Activated CD8-positive, alpha-beta memory T cell treated with anti-CD3 and anti-CD28 coated beads, Interleukin-2, amount 10 ng/mL, durations not matched to agents 7 days and 5 days (primary cell): ENCODE results near the gene ALPG. TPM values are rescaled to one million over a fixed set of nuclear protein-coding genes. Genes with fewer than 3 reads are reported as not detected.
"Not testable (repeated sequence)": the region's sequence is repeated elsewhere in the genome, so short reads cannot be mapped to it uniquely, and the experiment has no call there.

Experiments used
- ATAC-seq: fragments of 150-1000 bp; cut with Tn5 transposase; one replicate; pipeline ENCODE4 v1.10.0; 2021; ENCODE audit warnings: moderate library complexity
- CTCF ChIA-PET: fragments of 350-600 bp; sonication (Branson Sonifier 250); formaldehyde crosslinking; loops from one replicate; lab custom pipeline; 2021; ENCODE audit warnings: antibody characterized with exemption; lab: Charles Lee
- DNase-seq: peaks from one replicate; pipeline ENCODE4 v3.0.0-alpha.2; 2020
- H3K27ac Mint-ChIP-seq: one replicate; pipeline ENCODE4 v1.8.0; 2021; ENCODE audit warnings: mild to moderate bottlenecking, mixed read lengths
- H3K27me3 Mint-ChIP-seq: one replicate; pipeline ENCODE4 v1.8.0; 2021; ENCODE audit warnings: mixed read lengths
- H3K36me3 Mint-ChIP-seq: one replicate; pipeline ENCODE4 v1.8.0; 2021; ENCODE audit warnings: mild to moderate bottlenecking, mixed read lengths
- H3K4me1 Mint-ChIP-seq: one replicate; pipeline ENCODE4 v1.8.0; 2021; ENCODE audit warnings: mixed read lengths
- H3K4me3 Mint-ChIP-seq: one replicate; pipeline ENCODE4 v1.8.0; 2021; ENCODE audit warnings: mild to moderate bottlenecking, moderate library complexity, mixed read lengths
- H3K9me3 Mint-ChIP-seq: one replicate; pipeline ENCODE4 v1.8.0; 2022; ENCODE audit warnings: low read depth, mixed read lengths
- total RNA-seq, 2 experiments: library from RNA; stranded (reverse); gene quantifications; one replicate each; pipeline ENCODE4 v1.2.3, GENCODE V29; 2021

The ALPG gene
- total RNA-seq, 2 experiments from 2014 or later: not detected

DNA sequence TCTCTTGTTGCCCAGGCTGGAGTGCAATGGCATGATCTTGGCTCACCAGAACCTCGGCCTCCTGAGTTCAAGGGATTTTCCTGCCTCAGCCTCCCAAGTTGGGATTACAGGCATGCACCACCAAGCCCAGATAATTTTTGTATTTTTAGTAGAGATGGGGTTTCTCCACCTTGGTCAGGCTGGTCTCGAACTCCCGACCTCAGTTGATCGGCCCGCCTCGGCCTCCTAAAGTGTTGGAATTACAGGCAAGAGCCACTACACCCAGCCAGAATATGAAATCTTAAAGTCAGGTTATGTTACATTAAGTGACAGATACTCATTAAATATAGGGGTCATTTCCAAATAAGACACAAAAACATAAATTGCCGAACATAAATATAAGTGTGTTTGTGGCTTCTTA is 12.2 kb upstream of the ALPG start:
- DNase-seq, H3K36me3 Mint-ChIP-seq, CTCF ChIA-PET, H3K27ac Mint-ChIP-seq, H3K9me3 Mint-ChIP-seq, ATAC-seq, H3K4me3 Mint-ChIP-seq, H3K4me1 Mint-ChIP-seq: not testable (repeated sequence)
- peaks cover 46% of the 10 kb centered on the region for H3K27me3 Mint-ChIP-seq

DNA sequence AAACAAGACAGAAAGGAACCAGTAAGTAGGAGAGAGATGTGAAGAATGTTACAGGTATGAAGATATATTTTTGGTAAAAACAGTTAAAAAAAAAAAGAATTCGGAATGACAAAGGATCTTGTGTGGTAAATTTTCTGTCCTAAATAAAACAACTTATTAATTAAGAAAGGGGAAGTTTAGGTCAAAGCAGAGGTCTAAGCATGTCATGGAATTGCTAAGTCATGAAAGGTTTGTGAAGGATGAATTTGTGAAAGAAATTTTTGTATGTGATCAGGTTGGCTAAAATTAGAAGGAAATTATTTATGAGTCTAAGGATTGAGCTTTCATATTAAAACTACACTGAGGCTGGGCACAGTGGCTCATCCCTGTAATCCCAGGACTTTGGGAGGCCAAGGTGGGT is 11.1 kb upstream of the ALPG start:
- CTCF ChIA-PET: no interaction called here
- Mint-ChIP-seq H3K4me1 (peaks cover 2% of the 10 kb centered on the region), H3K27me3 (peaks cover 43% of the 10 kb centered on the region), H3K9me3 (no peaks in the 10 kb centered on the region), H3K27ac (no peak overlapping the region), H3K36me3 (no peaks in the 10 kb centered on the region), H3K4me3 (no peak overlapping the region)
- ATAC-seq (no peak), DNase-seq (no peak)

DNA sequence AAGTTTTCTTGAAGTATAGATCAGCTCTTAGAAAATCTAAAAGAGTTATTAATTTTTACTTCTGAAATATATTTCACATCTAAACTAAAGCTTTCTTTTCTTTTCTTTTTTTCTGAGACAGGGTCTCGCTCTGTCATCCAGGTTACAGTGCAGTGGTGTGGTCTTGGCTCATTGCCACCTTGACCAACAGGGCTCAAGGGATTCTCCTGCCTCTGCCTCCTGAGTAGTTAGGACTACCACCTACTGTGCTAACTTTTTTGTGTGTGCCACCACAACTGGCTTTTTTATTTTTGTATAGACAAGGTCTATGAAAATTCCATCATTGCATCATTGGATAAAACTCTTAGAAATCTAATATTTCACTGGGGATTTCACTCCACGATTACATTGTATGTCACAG is 10.0 kb upstream of the ALPG start:
- Mint-ChIP-seq H3K4me1 (peaks cover 2% of the 10 kb centered on the region), H3K27ac (no peak overlapping the region), H3K27me3 (peaks cover 38% of the 10 kb centered on the region), H3K9me3 (no peaks in the 10 kb centered on the region), H3K36me3 (no peaks in the 10 kb centered on the region), H3K4me3 (no peak overlapping the region)
- ATAC-seq: no peak
- CTCF ChIA-PET: no interaction called here
- no peak for DNase-seq

DNA sequence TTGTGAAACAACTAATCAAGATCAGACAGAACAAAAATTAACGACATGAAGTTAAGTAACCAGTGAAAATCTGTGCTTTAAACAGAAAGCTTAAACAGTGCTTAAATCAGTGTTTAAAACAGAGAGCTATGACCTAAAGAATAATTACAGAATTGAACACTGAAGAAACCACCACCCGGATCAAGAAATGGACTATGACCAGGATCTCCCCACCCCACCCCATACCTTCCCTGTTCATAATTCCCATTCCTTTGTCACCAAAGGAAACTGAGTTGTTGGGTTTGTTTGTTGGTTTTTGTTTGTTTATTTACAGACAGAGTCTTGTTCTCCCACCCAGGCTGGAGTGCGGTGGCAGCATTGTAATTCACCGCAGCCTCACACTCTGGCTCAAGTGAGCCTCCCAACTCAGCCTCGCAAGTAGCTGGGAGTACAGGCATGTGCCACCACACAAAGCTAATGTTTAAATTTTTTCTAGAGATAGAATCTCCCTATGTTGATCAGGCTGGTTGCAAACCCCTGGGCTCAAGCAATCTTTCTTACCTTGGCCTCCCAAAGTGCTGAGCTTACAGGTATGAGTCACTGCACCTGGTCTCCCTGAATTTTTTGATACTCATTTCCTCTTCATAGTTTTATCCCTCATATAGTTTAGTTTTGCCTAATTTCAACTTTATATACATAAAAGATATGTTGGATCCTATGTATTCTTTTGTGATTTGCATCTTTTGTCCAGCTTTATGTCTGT is 8.2 kb upstream of the ALPG start:
- peaks cover 2% of the 10 kb centered on the region for H3K4me1 Mint-ChIP-seq
- no peak overlapping the region for H3K27ac Mint-ChIP-seq
- no peak for ATAC-seq
- no peaks in the 10 kb centered on the region for H3K36me3 Mint-ChIP-seq
- H3K9me3 Mint-ChIP-seq: no peaks in the 10 kb centered on the region
- peaks cover 34% of the 10 kb centered on the region for H3K27me3 Mint-ChIP-seq
- CTCF ChIA-PET: interaction anchor here (0.8 to 0.9 kb wide), 2 partner anchors 73 to 309 kb away, joined by 3 to 4 read pairs; no protein-coding TSS in a partner anchor
- no peak overlapping the region for H3K4me3 Mint-ChIP-seq
- DNase-seq: no peak

DNA sequence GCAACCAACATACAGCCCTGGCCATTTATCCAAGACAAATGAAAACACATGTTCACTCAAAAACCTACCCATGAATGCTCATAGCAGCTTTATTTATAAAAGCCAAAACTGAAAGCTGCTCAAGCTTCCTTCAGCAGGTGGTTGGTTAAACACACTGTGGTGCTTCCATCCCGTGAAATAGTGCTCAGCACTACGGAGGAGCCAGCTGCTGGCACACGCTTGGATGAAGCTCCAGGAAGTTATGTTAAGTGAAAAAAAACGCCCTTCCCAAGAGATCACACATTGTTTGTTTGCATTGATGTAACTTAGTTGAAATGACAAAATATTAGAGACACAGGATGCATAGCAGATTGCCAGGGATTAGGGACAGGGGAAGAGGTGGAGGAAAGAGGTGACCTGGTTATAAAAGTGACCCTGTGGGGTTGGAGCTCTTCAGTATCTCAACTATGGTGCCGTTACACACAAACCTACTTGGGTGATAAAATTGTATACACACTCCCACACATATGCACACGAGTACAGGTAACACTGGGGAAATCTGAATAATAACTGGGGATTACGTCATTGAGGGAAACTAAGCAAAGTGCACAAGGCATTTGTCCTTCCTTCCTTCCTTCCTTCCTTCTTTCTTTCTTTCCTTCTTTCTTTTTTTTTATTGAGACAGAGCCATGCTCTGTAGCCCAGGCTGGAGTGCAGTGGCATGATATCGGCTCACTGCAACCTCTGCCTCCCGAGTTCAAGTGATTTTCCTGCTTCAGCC is 6.2 kb upstream of the ALPG start:
- H3K27me3 Mint-ChIP-seq: peaks cover 35% of the 10 kb centered on the region
- H3K9me3 Mint-ChIP-seq: no peaks in the 10 kb centered on the region
- H3K4me3 Mint-ChIP-seq: no peak overlapping the region
- H3K36me3 Mint-ChIP-seq: no peaks in the 10 kb centered on the region
- ATAC-seq (no peak), DNase-seq (no peak)
- no peak overlapping the region for H3K27ac Mint-ChIP-seq
- H3K4me1 Mint-ChIP-seq: peaks cover under 1% of the 10 kb centered on the region
- CTCF ChIA-PET: interaction anchor here (0.9 kb wide), 1 partner anchor 8 kb away, joined by 3 read pairs; no protein-coding TSS in a partner anchor

DNA sequence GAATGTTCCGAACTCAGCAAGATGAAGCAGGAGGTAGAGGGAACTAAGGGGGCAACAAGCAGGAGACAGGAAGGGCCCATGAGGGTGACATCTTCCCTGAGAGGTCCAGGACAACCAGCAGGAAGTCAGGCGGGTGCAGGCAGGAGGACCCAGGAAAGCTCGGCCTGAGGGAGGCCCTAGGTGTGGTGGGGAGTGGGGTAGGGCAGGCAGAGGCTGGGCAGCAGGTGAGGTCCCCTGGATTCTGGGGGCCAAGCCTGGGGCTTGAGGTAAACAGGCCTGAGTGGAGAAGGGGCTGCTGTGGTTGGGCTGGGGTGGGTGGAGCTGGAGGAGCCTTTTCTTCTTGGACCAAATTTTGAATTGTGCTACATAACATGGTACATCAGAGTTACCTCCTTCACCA is 4.1 kb upstream of the ALPG start:
- no peak overlapping the region for H3K27ac Mint-ChIP-seq
- peaks cover 27% of the 10 kb centered on the region for H3K27me3 Mint-ChIP-seq
- no peaks in the 10 kb centered on the region for H3K36me3 Mint-ChIP-seq
- H3K4me1 Mint-ChIP-seq: no peaks in the 10 kb centered on the region
- DNase-seq (no peak), ATAC-seq (no peak)
- H3K9me3 Mint-ChIP-seq: no peaks in the 10 kb centered on the region
- CTCF ChIA-PET: no interaction called here
- H3K4me3 Mint-ChIP-seq: no peak overlapping the region

DNA sequence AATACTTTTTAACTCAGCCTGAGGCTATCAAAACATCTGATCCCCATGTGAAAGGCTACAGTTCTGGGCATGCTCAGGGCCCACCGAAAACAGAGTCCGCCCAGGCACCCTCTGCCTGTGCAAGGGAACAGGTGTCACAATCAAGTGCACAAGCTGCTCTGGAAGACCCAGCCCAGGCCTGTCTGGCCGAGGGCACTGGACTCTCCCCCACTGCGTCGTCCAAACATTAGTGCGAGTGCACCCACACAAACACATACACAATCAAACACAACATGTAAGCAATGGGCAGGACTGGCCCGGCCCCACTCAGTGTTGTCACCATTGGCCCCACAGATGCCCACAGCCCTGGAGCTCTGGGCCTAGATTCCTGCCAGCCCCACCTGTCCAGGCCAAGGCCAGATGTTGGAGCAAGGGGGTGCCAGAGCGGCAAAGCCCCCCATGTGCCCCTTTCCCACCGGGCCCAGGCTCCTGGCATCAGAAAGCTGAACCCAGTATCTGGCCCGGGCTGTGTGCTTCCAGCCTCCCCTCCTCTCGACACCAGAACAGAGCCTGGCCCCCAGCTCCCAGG is 617 bp upstream of the ALPG start:
- CTCF ChIA-PET: no interaction called here
- no peaks in the 10 kb centered on the region for H3K9me3 Mint-ChIP-seq
- DNase-seq: no peak
- H3K4me1 Mint-ChIP-seq: no peaks in the 10 kb centered on the region
- no peak overlapping the region for H3K4me3 Mint-ChIP-seq
- H3K27me3 Mint-ChIP-seq: peaks cover 13% of the 10 kb centered on the region
- no peak for ATAC-seq
- no peaks in the 10 kb centered on the region for H3K36me3 Mint-ChIP-seq
- H3K27ac Mint-ChIP-seq: no peak overlapping the region

DNA sequence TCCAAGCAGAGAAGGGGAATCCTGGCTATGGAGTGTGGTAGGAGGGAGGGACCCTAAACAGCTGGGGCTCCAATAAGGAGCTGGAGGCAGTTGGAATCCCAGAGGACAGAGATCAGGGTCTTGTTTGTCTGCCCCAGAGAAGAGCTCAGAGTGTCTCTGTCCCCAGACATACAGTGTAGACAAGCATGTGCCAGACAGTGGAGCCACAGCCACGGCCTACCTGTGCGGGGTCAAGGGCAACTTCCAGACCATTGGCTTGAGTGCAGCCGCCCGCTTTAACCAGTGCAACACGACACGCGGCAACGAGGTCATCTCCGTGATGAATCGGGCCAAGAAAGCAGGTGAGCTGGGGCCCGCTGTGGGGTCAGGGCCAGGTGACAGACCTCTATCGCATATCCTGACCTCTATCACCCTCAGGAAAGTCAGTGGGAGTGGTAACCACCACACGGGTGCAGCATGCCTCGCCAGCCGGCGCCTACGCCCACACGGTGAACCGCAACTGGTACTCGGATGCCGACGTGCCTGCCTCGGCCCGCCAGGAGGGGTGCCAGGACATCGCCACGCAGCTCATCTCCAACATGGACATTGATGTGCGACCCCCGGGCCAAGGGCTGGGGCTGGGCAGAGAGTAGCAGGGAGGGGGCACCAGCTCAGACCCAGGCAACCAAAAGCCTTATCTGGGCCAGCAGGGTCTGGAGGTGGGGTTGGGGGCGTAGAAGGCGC is 945 bp downstream of the ALPG start:
- H3K36me3 Mint-ChIP-seq, CTCF ChIA-PET, H3K4me3 Mint-ChIP-seq, H3K4me1 Mint-ChIP-seq, DNase-seq, H3K27ac Mint-ChIP-seq, ATAC-seq, H3K9me3 Mint-ChIP-seq: not testable (repeated sequence)
- peaks cover 27% of the 10 kb centered on the region for H3K27me3 Mint-ChIP-seq

DNA sequence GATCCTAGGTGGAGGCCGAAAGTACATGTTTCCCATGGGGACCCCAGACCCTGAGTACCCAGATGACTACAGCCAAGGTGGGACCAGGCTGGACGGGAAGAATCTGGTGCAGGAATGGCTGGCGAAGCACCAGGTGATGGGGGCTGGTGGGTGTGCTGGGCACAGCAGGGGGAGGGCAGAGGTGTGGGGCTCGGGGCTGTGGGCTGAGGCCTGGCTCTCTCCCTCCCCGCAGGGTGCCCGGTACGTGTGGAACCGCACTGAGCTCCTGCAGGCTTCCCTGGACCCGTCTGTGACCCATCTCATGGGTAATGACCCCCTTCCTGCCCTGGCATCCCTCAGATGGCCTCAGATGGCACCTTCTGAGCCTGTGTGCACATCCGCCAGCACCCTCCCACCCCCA is 1.6 kb downstream of the ALPG start:
- H3K4me1 Mint-ChIP-seq, H3K4me3 Mint-ChIP-seq, CTCF ChIA-PET, DNase-seq, ATAC-seq, H3K36me3 Mint-ChIP-seq, H3K9me3 Mint-ChIP-seq, H3K27ac Mint-ChIP-seq: not testable (repeated sequence)
- peaks cover 33% of the 10 kb centered on the region for H3K27me3 Mint-ChIP-seq

DNA sequence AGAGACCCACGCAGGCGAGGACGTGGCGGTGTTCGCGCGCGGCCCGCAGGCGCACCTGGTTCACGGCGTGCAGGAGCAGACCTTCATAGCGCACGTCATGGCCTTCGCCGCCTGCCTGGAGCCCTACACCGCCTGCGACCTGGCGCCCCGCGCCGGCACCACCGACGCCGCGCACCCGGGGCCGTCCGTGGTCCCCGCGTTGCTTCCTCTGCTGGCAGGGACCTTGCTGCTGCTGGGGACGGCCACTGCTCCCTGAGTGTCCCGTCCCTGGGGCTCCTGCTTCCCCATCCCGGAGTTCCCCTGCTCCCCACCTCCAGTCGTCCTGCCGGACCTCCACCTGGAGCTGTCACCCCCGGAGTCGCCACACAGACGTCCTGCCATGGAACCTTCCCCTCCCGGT is 3.0 kb downstream of the ALPG start:
- DNase-seq, H3K36me3 Mint-ChIP-seq, H3K9me3 Mint-ChIP-seq, H3K27ac Mint-ChIP-seq, ATAC-seq, CTCF ChIA-PET, H3K4me1 Mint-ChIP-seq, H3K4me3 Mint-ChIP-seq: not testable (repeated sequence)
- peaks cover 39% of the 10 kb centered on the region for H3K27me3 Mint-ChIP-seq

DNA sequence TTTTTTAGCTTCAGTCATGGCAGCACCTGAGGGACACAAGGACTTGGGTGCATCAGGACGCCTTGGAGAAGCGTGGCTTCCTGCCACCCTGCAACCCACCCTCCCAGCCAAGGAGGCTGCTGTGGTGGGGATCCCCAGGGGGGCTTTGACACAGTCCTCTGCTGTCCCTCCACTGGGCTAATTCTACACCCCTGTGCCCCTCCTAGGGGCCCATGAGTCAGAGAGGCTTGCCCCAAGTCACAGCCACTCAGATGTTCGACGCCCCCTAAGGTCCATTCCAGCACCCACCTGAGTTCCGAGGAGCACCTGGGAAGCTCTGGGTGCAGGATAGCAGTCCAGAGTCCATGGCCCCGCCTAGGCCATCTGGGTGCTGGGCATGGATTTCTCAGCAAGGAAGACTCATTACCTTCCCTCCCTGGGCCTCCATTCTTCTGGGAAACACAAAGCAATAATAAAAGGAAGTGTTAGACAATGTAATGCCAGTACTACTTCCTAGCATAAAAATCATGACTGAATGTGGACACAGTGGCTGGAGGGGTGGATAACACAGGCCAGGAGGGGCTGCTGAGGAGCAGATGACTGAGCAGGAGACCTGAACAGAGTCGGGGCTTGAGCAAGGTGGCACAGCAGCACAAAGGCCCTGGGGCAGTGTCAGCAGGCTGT is 3.7 kb downstream of the ALPG start:
- H3K27ac Mint-ChIP-seq: no peak overlapping the region
- H3K4me3 Mint-ChIP-seq: no peak overlapping the region
- no peaks in the 10 kb centered on the region for H3K36me3 Mint-ChIP-seq
- DNase-seq (no peak), ATAC-seq (no peak)
- no peaks in the 10 kb centered on the region for H3K9me3 Mint-ChIP-seq
- peaks cover 37% of the 10 kb centered on the region for H3K27me3 Mint-ChIP-seq
- peaks cover 3% of the 10 kb centered on the region for H3K4me1 Mint-ChIP-seq
- CTCF ChIA-PET: no interaction called here

DNA sequence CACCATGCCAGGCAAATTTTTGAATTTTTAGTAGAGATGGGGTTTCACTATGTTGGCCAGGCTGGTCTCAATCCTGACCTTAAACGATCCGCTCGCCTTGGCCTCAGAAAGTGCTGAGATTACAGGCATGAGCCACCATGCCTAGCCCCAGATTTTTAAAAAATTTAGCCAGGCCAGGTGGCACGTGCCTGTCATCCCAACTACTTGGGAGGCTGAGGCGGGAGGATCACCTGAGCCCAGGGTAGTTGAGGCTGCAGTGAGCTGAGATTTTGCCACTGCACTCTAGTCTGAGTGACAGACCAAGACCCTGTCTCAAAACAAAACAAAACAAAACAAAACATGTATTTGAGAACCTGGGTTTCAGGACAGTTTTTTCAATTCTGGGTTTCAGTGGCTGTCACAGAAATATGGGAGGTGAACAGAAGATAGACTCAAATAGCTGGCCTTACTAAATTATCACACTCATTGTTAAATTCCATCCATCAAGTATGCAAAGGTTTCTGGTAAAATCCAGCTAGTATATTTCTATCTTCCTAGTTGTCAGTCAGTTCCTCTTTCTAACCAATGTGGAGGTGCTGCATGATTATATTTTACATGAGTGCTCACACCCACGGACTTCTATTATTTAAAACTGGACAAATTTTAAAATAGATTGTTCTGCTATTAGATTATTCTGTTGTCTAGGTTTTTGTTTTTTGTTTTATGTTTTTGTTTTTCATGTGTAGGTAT is 5.4 kb downstream of the ALPG start:
- Mint-ChIP-seq H3K27ac (no peak overlapping the region), H3K4me3 (no peak overlapping the region), H3K36me3 (no peaks in the 10 kb centered on the region), H3K9me3 (no peaks in the 10 kb centered on the region), H3K27me3 (peaks cover 42% of the 10 kb centered on the region), H3K4me1 (peaks cover 3% of the 10 kb centered on the region)
- DNase-seq (no peak), ATAC-seq (no peak)
- CTCF ChIA-PET: no interaction called here
